Uterus (tissue), 2 donors: ENCODE data around the gene KRT86.

Source experiments
- CTCF ChIP-seq, 4 experiments: fragments of 200-600 bp in 2 of 4; fragments of 450-650 bp in 2 of 4; sonication (generic) in 2 of 4; IDR thresholded peaks; one replicate each; pipeline ENCODE4 v1.5.1; 2016 to 2019; ENCODE audit warnings: antibody characterized with exemption in 4 of 4, mild to moderate bottlenecking in 2 of 4, moderate library complexity in 1 of 4
- POLR2A ChIP-seq, 2 donors: fragments of 450-650 bp; IDR thresholded peaks; one replicate each; pipeline ENCODE4 v1.6.1; 2016; ENCODE audit warnings: antibody characterized with exemption in 2 of 2, mild to moderate bottlenecking in 1 of 2, moderate library complexity in 1 of 2

GRCh38 chr12:52312086-52312485 is 37.6 kb downstream of the KRT86 start:
- TF ChIP-seq POLR2A (IDR thresholded peaks at IDR 0.05): no peak
- TF ChIP-seq CTCF (IDR thresholded peaks at IDR 0.05): no peak
